ENCODE results near the gene MTRR.
A peak's percentile ranks its signal among the peaks of the same experiment; 100 is the strongest.
"Not testable (repeated sequence)": the region's sequence is repeated elsewhere in the genome, so short reads cannot be mapped to it uniquely, and the experiment has no call there.

MTRR gene

GRCh38 chr5:7902666-7903625 is 34.0 kb downstream of the MTRR start:
- DNase-seq: no peak

- no peak for DNase-seq
These were observed 35.2 kb downstream of the MTRR start for GRCh38 chr5:7904170-7904569.

GRCh38 chr5:7907612-7908011 is 38.7 kb downstream of the MTRR start:
- DNase-seq: no peak

DNA sequence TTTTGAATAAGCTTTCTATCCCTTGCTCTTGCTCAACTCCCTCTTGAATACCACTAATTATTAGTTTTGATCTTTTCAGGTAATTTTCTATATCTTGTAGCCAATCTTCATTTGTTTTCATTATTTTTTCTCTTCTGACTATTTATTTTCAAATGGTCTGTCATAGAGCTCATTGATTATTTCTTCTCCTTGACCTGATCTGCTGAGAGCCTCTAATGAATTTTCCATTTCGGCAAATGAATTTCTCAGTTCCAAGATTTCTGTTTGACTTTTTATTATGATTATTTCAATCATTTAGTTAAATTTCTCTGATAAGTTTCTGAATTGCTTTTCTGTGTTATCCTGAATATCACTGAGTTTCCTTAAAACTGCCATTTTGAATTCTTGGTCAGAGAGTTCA is 39.4 kb downstream of the MTRR start:
- DNase-seq: no peak

DNA sequence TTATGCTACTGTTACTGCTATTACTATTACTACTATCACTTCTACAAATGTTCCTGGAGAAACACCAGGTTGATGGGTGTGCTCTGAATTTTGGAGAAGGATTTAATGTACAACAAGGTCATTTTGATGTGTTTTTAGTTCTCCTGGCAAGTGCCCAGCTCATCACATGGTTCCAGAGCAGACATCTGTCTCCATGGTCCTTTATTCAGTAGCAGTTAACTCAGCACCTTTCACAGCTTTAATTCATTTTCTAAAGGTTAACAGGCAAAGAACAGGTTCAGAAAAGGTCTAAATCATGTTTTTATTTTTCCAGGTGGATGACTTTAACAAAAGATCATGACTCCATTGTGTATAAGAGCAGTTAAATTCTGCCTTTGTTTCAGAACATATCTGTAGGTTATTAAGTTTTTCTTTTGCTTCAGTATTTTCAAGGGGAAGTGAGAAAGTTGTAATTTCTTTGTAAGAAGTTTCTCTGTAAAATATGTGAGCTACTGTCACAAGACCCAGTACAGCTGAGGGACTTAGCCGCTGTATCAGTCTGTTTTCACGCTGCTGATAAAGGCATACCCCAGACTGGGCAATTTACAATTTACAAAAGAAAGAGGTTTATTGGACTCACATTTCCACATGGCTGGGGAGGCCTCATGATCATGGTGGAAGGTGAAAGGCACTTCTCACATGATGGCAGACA is 41.9 kb downstream of the MTRR start:
- DNase-seq: no peak

DNA sequence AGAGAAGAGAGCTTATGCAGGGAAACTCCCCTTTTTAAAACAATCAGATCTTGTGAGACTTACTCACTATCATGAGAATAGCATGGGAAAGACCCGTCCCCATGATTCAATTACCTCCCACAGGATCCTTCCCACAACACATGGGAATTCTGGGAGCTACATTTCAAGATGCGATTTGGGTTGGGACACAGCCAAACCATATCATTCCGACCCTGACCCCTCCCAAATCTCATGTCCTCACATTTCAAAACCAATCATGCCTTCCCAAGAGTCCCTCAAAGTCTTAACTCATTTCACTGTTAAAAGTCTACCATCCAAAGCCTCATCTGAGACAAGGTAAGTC is 42.5 kb downstream of the MTRR start:
- not testable (repeated sequence) for DNase-seq

DNA sequence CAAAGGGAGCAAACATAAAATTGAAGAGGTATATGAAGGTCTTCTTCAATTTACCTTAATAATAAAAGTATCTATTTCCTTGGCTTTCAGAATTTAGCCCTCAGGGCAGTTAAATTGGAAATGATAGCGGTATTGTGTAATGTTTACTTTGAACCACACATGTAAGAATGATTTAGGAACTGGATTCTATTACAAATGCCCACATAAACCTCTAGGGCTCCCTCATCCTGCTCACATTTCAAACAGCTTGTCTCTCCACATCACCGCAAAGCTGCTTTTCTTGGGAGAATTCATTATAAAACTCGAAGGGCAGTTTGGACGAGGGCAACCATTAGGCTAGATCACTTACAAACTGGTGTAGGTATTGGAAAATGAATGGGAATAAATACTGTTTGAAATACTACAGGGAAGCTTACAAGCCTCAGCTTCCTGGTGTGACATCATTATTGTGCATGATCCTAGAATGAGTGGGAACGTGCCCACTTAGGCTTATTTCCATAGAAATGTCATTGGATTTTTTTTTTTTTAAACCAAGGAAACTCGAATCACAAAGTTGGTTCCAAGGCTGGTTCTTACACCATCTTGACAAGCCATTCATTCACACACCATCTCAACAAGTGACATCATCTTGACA is 47.3 kb downstream of the MTRR start:
- DNase-seq: no peak

DNA sequence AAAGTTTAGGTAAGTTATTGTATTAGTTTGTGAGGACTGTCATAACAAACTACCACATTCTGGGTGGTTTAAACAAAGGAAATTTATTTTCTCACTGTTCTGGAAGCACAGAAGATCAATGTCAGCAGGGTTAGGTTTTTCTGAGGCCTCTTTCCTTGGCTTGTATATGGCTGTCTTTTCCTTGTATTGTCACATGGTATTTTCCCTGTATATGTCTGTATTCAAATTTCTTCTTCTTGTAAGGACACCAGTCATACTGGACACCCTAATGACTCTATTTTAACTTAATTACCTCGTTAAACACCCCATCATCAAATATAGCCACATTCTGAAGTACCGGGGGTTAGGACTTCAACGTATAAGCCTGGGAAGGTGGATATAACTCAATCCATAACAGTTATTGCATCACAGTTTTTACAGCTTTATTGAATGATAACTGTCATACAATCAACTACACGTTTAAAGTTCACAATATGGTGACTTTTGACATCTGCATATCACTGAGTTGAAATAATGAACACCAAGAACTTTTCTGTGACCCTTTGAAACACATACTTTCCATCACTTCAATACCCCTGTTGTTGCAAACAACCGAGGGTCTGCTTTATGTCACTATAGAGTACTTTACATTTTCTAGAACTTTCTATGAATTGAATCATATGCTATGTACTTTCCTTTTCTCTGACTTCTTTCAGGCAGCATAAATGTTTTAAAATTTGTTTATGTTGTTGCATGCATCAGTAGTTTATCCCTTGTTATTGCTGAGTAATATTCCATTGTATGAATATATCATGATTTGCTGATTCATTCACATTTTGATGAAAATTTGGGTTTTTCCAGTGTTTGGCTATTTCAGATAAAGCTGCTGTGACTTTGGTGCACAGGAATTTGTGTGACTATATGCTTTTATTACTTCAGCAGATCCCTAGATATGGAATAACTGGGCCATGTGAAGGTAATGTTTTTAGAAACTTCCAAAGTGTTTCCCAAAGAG is 48.5 kb downstream of the MTRR start:
- no peak for DNase-seq

GRCh38 chr5:7925961-7926695 is 57.2 kb downstream of the MTRR start:
- no peak for DNase-seq

DNA sequence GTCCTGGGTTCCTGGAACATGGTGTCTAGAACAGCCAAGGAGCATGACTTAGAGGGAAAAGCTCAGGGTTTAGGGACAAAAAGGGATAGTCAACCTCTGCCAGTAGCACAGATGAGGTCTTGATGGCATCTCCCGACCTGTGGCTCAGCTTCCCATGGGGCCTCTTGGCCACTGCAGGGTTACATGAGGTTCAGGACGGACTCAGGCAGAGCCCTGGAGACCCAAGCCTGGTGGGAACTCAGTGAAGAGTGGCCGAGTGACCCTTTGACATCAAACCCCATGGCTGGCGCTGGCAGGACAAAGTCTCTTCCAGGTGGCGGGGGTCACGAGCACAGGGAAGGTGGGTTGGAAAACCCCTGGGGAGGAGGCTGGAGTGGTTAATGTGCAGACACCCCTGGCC is 57.8 kb downstream of the MTRR start:
- no peak for DNase-seq

GRCh38 chr5:7927466-7928375 is 58.8 kb downstream of the MTRR start:
- DNase-seq: peak; percentile 47

DNA sequence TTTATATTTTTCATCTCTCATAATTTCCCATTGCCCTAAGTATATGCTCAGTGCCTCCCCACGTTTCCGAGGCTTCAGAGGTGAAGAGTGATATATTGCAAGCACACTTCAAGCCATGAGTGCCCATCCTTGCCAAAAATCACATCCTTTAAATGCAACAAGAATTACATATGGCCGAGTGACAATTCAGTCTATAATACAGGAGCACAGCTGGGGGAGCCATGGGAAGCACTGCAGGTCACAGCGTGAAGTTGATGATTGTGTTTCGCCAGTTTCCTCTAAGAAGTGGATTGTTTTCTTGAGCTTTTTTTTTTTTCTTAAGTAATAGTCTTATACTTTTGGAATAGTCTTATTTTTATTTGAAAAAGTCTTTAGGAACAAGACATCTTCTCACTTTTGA is 61.1 kb downstream of the MTRR start:
- no peak for DNase-seq

- no peak for DNase-seq
These were observed 72.7 kb downstream of the MTRR start for GRCh38 chr5:7941692-7942091.

DNA sequence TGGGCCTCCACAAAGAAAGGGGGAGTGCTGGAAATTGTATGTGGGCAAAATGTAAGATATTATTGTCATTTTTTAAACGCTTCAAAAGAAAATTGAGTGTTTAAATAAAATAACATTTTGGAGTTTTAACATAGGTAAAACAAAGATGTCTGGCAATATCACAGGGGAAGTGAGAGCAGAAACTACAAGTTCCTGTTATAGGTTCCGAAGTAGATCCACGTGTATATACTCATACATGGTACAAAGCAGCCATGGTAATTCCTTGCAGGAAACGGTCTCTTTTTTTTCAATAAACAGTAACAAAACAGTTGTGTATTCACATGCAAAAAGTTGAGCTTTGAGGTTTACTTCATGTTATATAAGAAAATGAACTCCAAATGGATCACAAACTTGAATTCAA is 78.4 kb downstream of the MTRR start:
- no peak for DNase-seq
